GM18519 (cell line): ENCODE measurements around the gene EPHA4.
A peak's percentile ranks its signal among the peaks of the same experiment; 100 is the strongest.

Experiments used
- ATAC-seq: cut with Tn5 transposase; IDR thresholded peaks from one replicate; pipeline ENCODE4 v1.9.1; 2021; ENCODE audit warnings: mild to moderate bottlenecking, moderate library complexity; ENCODE audit not compliant: unreplicated experiment, low FRiP score

The EPHA4 gene

GRCh38 chr2:221572219-221572820 is at the start of gene EPHA4:
TSS of gene EPHA4 (minus strand) at chr2:221572304. CDS start at chr2:221572248, 56 bp downstream.
- ATAC-seq = peak; percentile 94

DNA sequence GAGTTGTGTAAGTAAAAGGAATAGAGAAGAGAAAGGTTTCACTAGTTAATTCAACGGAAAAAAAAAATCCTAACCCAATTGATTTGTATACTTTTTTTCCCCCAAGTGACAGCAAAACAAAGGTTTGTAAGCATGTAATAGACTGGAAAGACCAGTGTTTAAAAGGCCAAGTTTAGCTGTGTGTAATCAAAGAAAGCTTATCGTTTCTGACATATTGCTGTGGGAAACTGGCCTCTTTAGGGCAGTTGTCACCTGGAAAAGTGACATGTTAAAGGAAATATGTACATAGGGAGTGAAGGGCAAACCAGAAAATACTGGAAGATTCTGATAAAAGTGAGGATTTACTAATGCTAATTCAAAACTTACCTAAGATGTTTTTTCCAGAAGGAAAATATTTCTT is 45.9 kb upstream of the EPHA4 start:
- no peak for ATAC-seq

GRCh38 chr2:221616561-221616960 is 44.5 kb upstream of the EPHA4 start:
- ATAC-seq = no peak

DNA sequence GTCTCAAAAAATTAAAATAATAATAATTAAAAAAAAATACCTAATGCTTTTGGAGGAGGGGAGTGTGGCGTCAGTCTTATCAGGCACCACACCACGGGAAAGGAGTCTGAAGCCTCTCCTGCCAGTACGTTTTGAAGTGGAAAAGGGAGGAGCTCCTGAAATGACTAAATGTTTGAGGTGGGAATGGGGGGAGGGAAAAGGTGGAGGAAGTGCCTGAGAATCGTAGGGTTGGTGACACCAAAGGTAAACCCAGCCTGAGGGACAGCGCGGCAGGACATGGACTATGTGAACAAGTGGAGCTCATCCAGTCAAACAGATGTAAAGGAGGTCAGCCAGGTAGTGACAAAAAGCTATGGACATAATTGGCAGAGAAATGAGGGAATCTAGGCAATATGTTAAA is 42.2 kb upstream of the EPHA4 start:
- ATAC-seq = no peak

DNA sequence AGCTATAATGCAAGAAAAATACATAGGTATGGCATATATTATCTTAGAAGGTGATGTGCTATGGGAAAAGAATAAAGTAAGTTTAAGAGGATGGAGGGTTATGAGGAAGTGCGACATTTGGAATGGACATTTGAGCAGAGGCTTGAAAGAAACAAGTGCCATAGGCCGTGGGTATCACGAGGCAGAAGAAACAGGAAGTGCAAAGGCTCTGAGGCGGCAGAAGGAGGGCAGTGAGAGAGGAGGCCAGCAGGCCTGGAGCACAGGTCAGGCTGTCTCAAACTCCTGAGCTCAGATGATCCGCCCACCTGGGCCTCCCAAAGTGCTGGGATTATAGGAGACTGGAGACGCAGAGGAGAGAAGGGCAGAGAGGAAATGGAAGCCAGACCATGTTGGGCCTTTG is 40.7 kb upstream of the EPHA4 start:
- ATAC-seq = no peak

GRCh38 chr2:221612161-221612560 is 40.1 kb upstream of the EPHA4 start:
- ATAC-seq = no peak

GRCh38 chr2:221610675-221611074 is 38.6 kb upstream of the EPHA4 start:
- ATAC-seq = no peak

- no peak for ATAC-seq
Measured at GRCh38 chr2:221610255-221610654, 38.2 kb upstream of the EPHA4 start.

- no peak for ATAC-seq
Measured at GRCh38 chr2:221608442-221608841, 36.3 kb upstream of the EPHA4 start.

DNA sequence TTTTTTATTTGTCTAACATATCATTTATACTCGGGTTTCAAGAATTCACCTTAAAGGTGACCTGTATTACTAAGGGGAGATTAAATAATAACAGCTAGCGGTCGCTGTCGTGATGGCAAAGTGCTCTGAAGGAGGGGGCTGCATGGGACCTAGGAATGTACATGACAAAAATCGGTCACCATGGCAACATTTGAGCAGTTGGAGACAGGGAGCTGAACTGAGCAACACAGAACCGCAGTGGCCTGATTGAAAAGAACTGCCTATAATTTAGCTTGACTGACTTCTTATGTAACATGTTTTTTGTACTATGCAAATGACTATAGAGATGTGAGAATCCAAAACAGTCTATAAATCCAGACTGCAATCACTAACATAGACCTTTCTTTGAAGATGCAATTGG is 34.3 kb upstream of the EPHA4 start:
- ATAC-seq = no peak

- ATAC-seq = no peak
Measured at GRCh38 chr2:221605751-221606240, 33.7 kb upstream of the EPHA4 start.

DNA sequence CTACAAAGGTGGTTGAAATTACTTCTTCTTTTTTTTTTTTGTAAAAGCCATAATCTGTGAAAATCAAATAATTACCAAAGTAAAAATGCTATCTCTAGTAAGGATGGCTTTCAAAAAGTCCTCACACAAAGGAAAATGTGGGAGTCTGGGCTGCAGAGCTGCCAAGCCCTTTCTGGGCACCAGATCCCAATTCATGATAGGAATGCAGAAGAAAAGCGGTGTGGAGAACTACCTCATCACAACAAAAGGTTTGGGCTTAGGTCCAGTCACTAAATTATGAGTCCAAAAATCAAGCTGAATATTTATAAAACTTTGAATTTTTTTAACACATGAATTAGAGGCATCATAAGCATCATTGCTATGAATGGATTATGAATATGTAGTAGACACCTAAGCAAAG is 30.8 kb upstream of the EPHA4 start:
- no peak for ATAC-seq

GRCh38 chr2:221601376-221601775 is 29.3 kb upstream of the EPHA4 start:
- no peak for ATAC-seq

DNA sequence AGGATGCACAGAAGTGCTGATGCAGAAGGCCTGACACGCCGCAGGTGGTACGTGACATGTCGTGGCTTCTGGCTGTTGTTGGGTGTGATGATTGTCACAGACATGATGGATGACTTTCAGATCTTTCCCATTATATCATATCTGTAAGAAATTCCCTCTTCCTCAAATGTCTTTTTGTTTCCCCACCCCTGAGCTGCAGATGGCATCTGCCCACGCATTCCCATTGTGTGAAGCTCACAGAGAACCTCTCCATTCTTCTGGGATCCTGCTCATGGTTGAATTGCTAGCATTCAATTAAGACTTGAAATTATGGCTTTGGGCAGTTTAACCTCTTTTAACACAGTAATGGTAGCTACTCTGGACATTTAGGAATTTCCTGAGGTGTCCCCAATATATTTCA is 28.3 kb upstream of the EPHA4 start:
- ATAC-seq = no peak

DNA sequence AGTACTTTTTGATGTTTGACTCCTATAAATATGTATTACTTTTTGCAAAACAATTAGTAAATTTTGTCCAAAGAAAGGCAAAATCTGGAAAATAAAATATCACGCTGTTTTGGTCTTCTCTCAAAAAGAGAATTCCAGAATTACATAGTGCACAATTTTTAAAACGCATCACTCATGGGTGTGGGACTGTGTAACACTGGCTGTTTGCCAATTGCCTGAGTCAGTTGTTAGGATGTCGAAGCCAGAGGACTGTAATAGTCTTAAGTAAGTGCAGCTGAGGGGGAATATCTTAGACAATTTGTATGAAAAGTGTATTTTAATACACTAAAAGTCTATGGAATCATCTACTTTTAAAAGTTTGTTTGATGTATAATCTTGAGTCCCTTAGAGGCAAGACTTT is 24.1 kb upstream of the EPHA4 start:
- ATAC-seq = no peak

- no peak for ATAC-seq
Measured at GRCh38 chr2:221590861-221591365, 18.8 kb upstream of the EPHA4 start.

DNA sequence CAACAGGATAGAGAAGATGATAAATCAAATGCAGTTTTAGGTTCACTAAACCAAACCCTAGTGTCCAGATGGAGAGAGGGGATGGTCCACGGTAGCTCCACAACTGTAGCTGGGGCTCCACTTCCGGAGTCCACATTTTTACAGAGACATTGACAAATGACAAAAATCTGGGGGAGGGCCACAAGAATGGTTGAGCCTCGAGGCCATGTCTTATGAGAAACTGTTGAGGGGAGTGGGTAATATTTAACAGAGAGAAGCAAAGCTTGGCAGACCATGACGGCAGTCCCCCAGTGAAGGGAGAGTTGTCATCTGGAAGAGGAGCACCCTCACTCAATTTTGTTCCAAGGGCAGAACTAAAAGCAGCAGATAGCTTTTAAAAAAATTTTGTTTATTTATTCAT is 17.6 kb upstream of the EPHA4 start:
- ATAC-seq = no peak

- no peak for ATAC-seq
Measured at GRCh38 chr2:221588306-221588985, 16.3 kb upstream of the EPHA4 start.

DNA sequence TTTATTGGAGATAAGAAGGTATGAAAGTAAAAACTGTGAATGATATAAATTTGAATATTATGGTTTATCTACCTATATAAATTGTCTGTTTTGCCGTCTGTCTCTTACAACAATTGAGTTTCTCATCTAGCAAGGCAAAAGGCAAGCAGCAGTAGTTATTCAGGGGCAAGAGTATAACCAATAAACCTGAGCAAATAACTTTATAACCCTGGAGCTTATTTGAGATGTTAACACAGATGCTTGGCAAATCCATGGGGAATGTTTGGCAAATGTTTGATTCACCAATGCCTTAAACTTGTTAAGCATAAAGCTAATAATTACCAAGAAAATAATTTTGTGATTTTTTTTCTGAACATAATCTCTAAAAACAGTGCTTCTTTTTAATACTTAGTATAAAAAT is 9.9 kb upstream of the EPHA4 start:
- ATAC-seq = no peak

- no peak for ATAC-seq
Measured at GRCh38 chr2:221574231-221574570, 2.1 kb upstream of the EPHA4 start.

DNA sequence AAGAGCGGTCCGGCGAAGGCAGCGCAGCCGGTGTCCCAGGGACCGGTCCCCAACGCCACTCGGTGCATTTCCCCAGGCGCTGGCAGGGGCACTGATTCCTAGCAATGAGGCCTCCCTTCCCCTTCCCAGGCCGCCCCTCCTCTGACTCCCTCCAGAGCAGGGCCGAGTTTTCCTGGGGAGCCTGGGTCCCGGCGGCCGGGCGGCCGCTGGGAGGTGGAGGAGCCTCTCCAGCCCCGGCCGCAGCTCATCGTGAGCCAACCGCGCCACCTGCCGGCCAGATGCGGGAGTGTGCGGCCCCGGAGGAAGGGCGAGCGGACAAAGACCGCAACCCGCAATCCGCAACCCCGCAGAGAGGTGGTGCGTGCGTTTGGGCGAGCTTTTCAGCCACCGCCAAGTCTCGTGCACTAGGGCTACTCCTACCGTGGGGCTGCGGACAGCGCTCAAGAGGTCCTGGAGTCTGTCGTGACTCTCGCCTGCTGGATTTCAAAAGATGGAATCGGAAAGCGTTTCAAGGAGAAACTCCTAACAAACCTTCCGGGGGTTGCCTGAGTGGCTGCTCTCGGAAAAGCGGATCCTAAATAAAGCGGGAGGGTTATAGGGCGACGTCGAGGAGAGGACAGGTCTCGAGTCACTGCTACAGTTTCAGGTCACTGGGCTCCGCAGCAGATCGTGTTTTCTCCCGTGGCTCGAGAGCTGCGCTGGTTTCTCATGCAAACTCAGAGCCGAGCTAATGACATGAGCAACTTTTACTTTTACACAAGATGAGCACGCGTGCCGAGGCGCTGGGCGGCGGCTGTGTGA is 1.5 kb upstream of the EPHA4 start:
- ATAC-seq = peak; percentile 25
